GM18499 (cell line): ENCODE data around the gene SLC12A7.

Experiments used
- ATAC-seq: cut with Tn5 transposase; IDR thresholded peaks from one replicate; pipeline ENCODE4 v1.9.1; 2021; ENCODE audit warnings: moderate number of reproducible peaks; ENCODE audit not compliant: insufficient read depth, unreplicated experiment

Gene SLC12A7

GRCh38 chr5:1042626-1043025 is 69.2 kb downstream of the SLC12A7 start:
- no peak for ATAC-seq

DNA sequence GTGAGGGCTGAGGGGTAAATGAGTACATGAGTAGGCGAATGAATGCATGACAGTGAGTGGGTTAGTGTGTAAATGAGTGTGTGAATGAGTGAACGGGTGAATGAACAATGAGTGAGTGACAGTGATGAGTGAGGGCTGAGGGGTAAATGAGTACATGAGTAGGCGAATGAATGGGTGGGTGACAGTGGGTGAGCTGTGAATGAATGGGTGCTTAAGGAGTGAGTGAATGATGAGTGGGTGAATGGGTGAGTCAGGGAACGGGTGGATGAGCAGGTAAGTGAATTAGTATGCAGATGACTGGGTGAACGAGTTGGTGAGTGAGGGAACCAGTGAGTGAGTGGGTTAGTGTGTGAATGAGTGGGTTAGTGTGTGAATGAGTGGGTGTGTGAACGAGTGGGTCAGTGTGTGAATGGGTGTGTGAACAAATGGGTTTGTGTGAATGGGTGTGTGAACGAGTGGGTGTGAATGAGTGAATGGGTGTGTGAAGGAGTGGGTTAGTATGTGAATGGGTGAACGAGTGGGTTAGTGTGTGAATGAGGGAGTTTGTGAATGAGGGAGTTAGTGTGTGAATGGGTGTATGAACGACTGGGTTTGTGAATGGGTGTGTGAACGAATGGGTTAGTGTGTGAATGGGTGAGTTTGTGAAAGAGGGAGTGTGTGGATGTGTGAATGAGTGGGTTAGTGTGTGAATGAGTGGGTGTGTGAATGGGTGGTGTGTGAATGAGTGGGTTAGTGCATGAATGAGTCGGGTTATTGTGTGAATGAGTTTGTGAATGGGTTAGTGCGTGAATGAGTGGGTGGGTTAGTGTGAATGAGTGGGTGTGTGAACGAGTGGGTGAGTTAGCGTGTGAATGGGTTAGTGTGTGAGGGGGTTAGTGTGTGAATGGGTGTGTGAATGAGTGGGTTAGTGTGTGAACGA is 70.4 kb downstream of the SLC12A7 start:
- ATAC-seq, result no peak

DNA sequence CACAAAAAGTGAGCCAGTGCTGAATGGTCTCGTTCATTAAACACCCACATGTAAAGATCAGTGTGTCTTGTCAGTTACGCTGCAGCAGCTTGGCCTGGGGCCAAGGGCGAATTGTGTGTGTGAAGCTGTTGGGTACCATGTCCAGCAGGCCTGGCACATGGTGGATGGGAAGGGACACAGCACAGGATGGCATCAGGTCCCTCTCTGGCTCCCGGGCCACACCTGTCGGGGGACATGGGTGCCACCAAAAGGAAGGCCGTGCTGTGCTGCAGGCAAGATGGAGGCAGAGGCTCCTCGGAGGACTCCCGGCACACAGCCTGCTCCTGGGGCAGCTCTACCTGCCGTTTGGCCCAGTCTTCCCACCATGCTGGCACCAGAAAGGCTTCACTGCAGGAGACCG is 71.3 kb downstream of the SLC12A7 start:
- no peak for ATAC-seq

- ATAC-seq, result no peak
Measured at GRCh38 chr5:1039706-1040260, 72.1 kb downstream of the SLC12A7 start.

DNA sequence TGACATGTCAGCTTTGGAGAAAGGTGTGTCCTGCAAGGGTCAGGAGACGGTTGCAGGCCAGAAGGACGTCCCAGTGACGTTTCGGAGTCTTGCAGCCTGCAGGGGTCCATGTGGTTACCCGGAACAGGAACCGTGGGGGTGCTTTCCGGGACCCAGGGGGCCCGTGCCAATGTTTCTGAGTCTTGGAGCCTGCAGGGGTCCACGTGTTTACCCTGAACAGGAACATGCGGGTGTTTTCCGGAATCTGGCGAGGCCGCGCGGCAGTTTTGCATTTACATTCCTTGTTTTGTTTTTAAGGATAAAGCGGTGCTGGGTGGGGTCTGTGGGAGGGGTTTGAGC is 72.7 kb downstream of the SLC12A7 start:
- no peak for ATAC-seq

- ATAC-seq, result no peak
Measured at GRCh38 chr5:1038417-1039209, 73.2 kb downstream of the SLC12A7 start.

DNA sequence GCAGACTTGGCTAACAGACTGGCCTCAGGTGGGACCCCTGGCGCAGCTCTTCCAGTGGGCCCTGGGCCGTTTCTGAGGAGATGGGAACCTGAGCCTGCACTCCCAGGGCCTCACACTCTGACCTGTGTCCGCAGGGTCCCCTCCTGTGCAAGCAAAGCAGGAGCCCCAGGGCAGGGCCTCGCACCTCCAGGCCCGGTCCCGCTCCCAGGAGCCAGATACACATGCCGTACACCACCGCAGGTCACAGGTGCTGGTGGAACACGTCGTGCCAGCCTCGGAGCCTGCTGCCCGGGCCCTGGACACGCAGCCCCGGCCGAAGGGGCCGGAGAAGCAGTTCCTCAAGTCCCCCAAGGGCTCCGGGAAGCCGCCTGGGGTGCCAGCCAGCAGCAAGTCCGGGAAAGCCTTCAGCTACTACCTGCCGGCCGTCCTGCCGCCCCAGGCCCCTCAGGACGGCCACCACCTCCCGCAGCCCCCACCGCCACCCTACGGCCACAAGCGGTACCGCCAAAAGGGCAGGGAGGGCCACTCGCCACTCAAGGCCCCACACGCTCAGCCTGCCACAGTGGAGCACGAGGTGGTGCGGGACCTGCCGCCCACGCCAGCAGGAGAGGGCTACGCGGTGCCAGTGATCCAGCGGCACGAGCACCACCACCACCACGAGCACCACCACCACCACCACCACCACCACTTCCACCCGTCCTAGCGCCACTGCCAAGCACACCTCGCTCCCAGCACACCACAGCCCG is 74.0 kb downstream of the SLC12A7 start:
- no peak for ATAC-seq

GRCh38 chr5:1037123-1037670 is 74.7 kb downstream of the SLC12A7 start:
- no peak for ATAC-seq

GRCh38 chr5:1036504-1037122 is 75.2 kb downstream of the SLC12A7 start:
- ATAC-seq, result no peak

- no peak for ATAC-seq
Measured at GRCh38 chr5:1035421-1036405, 76.2 kb downstream of the SLC12A7 start.

GRCh38 chr5:1034986-1035385 is 76.9 kb downstream of the SLC12A7 start:
- ATAC-seq, result no peak

GRCh38 chr5:1034421-1034905 is 77.4 kb downstream of the SLC12A7 start:
- no peak for ATAC-seq

DNA sequence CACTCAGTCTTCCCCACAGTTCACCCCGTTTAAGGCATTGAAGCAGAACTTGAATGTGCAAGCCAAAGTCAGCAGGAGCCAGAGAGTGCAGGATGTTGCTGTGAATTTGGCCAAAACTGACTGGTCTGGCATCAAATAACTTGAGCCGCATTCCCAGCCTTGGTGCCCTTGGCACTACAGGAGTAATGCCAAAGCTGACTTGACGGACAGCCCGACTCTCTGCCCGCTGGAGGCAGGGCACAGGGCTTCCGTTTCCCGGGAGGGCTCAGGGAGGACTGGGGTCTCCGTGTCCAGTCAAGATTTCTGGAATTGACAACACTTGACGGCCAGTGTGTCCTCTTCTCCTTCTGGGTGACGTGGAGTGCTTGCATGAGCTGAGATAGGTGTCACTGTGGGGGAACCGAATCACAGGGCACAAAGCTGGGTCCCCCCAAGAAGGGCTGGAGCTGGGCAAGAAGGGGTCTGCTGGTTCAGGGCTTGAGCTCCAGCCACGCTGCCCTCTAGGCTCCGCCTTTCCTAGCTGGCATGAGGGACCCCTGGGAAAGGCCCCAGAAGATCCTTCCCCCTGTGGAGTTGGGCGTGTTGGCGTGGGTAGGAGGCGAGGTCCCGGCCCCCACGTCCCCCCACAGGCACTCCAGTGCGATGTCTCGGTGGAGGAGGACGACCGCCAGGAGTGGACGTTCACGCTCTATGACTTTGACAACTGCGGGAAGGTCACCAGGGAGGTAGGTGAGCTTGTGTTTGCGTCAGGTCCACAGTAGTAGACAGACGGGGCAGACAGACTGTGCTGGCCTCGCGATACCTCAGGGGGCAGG is 78.0 kb downstream of the SLC12A7 start:
- ATAC-seq, result no peak

DNA sequence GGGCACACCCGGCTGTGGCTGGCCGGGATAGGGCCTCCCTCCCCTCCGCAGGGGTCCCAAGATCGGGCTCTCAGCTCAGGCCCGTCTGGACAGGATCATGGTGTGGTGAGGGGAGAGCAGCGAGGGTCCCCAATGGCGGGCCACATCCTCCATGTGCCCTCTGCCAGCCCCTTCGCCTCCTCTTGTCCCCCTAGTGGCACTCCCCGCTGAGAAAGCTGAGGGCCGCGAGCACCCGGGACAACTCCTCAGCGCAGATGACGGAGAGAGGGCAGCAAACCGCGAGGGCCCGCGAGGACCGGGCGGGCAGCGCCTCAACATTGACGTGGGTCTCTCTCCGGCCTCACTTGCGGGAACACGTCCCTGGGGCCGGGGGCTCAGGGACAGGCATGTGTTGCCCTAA is 78.7 kb downstream of the SLC12A7 start:
- ATAC-seq, result no peak

DNA sequence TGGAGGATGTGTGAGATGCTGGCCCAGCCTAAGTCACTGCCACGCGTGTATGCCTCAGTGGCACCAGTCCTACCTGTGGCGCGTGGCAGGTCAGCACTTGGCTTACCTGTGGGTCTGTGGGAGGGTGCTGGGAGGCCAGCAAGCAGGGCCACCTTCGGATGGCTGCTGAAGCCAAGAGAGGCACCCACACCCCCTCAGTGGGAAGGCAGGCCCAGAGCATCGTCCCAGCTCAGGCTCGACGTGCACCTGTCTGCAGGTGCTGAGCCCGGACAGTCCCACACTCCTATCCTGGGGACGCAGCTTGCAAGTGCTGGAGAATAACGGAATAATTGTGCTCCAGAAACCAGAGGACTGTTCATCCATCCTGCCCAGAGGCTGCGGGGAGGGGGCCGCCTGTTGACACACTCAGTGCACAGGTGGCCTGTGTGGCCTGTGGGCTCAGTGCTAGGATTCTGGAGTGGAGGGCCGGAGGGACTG is 79.3 kb downstream of the SLC12A7 start:
- ATAC-seq, result no peak

DNA sequence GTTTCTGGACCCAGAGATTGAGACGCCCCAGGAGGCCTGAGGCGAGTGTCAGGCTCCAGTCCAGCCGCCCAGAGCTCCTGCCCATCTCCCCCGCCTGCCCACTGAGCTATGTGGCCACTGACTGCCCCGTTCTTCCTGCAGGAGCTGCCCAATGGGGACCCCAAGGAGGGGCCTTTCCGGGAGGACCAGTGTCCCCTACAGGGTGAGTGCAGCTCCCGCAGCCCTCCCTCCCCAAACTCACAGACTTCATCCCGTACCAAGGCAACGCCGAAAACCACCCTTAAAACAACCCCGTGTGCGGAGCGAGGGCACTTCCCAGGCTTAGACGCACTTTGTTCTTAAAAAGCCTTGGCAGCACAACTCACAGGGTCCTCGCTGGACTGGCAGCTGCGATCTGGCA is 79.9 kb downstream of the SLC12A7 start:
- no peak for ATAC-seq

DNA sequence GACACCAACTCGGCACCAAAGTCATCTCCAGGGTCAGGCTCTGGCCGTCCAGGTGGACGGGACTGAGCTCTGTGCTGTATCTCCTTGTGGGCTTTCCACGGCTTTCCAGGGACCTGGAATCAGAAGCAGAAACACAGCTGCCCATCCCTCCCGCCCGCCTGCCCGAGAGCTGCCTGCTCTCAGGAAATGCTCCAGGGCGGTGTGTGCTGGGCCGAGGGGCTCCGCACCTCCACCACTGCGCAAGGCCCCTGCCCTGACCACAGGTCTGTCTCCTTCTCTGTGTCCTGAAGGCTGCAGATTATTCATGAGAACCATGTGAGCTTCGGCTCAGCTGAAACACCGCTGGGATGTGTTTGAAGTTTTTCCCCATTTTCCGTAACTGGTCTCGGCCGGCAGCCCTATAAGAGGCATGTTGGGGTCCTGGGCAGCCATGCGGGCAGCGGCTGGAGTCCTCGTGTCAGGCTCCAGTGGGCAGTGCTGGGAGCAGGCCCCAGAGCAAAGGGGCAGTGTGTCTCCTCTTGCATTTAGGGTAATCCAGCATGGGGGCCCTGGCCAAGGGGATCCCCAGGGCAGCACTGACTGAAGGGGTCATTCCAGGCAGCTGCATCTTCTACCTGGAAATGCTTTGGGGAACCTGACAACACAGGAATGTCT is 80.4 kb downstream of the SLC12A7 start:
- no peak for ATAC-seq
